KMS-11 (cell line): ENCODE results near the gene ARHGEF19.

ENCODE experiments used
- H2AFZ ChIP-seq: fragments of 200-600 bp; sonication (generic); 2 replicates; pipeline ENCODE4 v1.6.1; 2016; ENCODE audit warnings: antibody characterized with exemption, mixed run types, low read depth
- H3K27ac ChIP-seq: fragments of 200-600 bp; sonication (generic); 2 replicates; pipeline ENCODE4 v1.6.1; 2016; ENCODE audit warnings: mild to moderate bottlenecking, mixed run types
- H3K27me3 ChIP-seq: fragments of 200-600 bp; sonication (generic); 2 replicates; pipeline ENCODE4 v1.6.1; 2017; ENCODE audit warnings: mild to moderate bottlenecking, low read depth, mixed run types, moderate library complexity; ENCODE audit not compliant: insufficient read depth
- H3K36me3 ChIP-seq: fragments of 200-600 bp; sonication (generic); 2 replicates; pipeline ENCODE4 v1.6.1; 2017; ENCODE audit warnings: mild to moderate bottlenecking, mixed run types; ENCODE audit not compliant: insufficient read depth
- H3K4me1 ChIP-seq: fragments of 200-600 bp; sonication (generic); 2 replicates; pipeline ENCODE4 v1.6.1; 2016; ENCODE audit warnings: mild to moderate bottlenecking, low read depth, mixed run types; ENCODE audit not compliant: poor library complexity, severe bottlenecking
- H3K4me2 ChIP-seq: fragments of 200-600 bp; sonication (generic); 2 replicates; pipeline ENCODE4 v1.7.0; 2016; ENCODE audit warnings: mild to moderate bottlenecking, mixed run types
- H3K4me3 ChIP-seq: fragments of 200-600 bp; sonication (generic); IDR thresholded peaks from 2 replicates; pipeline ENCODE4 v1.6.1; 2017; ENCODE audit warnings: low read depth, low read length, mixed read lengths; ENCODE audit not compliant: insufficient read depth
- H3K79me2 ChIP-seq: fragments of 200-600 bp; sonication (generic); 2 replicates; pipeline ENCODE4 v1.6.1; 2016; ENCODE audit warnings: low read depth, mixed run types; ENCODE audit not compliant: insufficient read depth
- H3K9ac ChIP-seq: fragments of 200-600 bp; sonication (generic); 2 replicates; pipeline ENCODE4 v1.6.1; 2016; ENCODE audit warnings: mild to moderate bottlenecking, mixed run types
- H4K20me1 ChIP-seq: fragments of 200-600 bp; sonication (generic); 2 replicates; pipeline ENCODE4 v1.6.1; 2016; ENCODE audit warnings: mild to moderate bottlenecking, mixed run types; ENCODE audit not compliant: insufficient read depth
- TF ChIP-seq, protein P1 (sequence below): fragments of 200-600 bp; sonication (generic); conservative IDR thresholded peaks from 2 replicates; pipeline ENCODE4 v1.6.1; 2017; ENCODE audit warnings: low read depth, mild to moderate bottlenecking, antibody characterized with exemption, low read length, moderate library complexity, mixed read lengths

ARHGEF19 gene

DNA sequence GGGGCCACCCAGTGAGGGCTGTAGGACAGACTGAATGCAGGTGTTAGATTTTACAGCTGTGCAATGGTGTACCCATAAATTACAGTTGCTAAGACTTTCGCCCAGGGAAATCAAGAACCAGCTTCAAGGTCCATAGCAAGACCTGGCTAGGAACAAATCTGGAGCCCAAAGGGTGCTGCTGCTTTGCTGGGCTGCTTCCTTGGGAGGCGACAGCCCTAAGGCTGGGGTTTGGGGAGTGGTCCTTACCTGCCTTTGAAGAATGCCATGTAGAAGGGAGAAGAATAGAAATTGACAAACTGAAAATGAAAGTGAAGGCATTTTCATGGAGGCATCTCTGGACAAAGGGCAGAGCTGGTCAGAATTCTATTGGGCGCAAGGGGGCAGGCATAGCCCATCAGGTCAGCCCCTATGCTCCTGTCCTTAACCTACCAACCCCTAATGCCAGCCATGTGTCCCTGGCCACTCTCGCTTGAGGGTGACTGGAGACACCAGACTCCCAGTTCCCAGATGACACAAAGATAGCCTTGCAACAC, 7.6 kb upstream of the ARHGEF19 start:
- TF ChIP-seq, protein P1, sequence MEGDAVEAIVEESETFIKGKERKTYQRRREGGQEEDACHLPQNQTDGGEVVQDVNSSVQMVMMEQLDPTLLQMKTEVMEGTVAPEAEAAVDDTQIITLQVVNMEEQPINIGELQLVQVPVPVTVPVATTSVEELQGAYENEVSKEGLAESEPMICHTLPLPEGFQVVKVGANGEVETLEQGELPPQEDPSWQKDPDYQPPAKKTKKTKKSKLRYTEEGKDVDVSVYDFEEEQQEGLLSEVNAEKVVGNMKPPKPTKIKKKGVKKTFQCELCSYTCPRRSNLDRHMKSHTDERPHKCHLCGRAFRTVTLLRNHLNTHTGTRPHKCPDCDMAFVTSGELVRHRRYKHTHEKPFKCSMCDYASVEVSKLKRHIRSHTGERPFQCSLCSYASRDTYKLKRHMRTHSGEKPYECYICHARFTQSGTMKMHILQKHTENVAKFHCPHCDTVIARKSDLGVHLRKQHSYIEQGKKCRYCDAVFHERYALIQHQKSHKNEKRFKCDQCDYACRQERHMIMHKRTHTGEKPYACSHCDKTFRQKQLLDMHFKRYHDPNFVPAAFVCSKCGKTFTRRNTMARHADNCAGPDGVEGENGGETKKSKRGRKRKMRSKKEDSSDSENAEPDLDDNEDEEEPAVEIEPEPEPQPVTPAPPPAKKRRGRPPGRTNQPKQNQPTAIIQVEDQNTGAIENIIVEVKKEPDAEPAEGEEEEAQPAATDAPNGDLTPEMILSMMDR: no peak
- no peak overlapping the region for H3K4me2 ChIP-seq
- H3K4me1 ChIP-seq: peaks cover 22% of the 10 kb centered on the region
- H3K36me3 ChIP-seq: no peaks in the 10 kb centered on the region
- no peak overlapping the region for H3K9ac ChIP-seq
- no peak overlapping the region for H2AFZ ChIP-seq
- H3K79me2 ChIP-seq: no peaks in the 10 kb centered on the region
- H4K20me1 ChIP-seq: no peaks in the 10 kb centered on the region
- no peaks in the 10 kb centered on the region for H3K27me3 ChIP-seq
- H3K27ac ChIP-seq: no peak overlapping the region
- no peak overlapping the region for H3K4me3 ChIP-seq

DNA sequence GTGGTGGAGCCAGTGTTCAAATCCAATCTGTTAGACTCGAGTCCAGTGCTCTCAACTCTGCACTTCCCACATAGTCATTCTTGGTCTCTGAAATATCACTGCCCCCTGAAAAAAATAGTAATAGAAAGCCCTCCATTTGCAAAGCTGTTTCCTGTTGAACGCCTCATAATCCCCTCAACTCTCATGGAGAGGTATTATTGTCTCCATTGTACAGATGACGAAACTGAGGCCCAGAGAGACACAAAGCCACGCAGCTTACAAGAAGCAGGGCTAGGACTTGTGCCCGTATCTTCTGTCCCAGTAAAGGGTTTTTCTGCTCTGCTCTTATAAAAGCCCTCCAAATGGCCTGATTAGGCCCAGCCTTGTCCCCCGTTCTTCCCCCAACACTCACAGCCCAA, 6.2 kb upstream of the ARHGEF19 start:
- no peak overlapping the region for H3K4me3 ChIP-seq
- no peaks in the 10 kb centered on the region for H3K27me3 ChIP-seq
- no peak overlapping the region for H2AFZ ChIP-seq
- H4K20me1 ChIP-seq: no peaks in the 10 kb centered on the region
- H3K36me3 ChIP-seq: no peaks in the 10 kb centered on the region
- H3K9ac ChIP-seq: no peak overlapping the region
- H3K27ac ChIP-seq: no peak overlapping the region
- peaks cover 22% of the 10 kb centered on the region for H3K4me1 ChIP-seq
- H3K79me2 ChIP-seq: no peaks in the 10 kb centered on the region
- H3K4me2 ChIP-seq: no peak overlapping the region
- TF ChIP-seq, protein P1: no peak

DNA sequence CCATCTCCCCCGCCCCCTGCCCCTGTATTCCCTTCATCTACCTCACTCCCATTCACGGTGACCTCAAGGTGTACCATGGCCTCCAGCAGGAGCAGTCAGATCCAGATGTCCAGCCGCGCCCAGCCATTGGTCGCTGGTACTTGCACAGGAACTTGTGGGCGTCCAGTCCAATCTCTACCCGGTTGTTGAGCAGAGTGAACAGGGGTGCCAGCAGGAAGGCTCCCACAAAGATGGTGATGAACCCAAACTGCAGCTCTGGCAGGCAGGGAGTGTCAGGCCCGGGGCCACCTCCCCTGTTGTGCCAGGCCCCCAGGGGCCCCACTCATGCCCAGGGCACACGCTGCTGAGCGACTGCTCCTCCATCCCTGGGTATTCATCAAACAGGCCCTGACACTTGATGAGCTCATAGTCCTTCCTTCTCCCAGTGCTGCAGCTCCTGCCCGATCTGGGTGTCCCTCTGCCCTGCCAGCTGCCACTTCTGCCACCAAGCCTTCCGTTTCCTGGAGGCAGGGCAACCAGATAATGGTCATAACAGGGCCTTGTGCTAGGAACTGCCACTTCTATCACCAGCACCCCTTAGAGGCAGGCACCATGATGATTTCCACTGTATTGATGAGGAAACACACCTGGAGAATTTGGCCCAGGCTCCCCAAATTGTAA, 5.7 kb upstream of the ARHGEF19 start:
- no peaks in the 10 kb centered on the region for H3K27me3 ChIP-seq
- peaks cover 22% of the 10 kb centered on the region for H3K4me1 ChIP-seq
- no peaks in the 10 kb centered on the region for H3K79me2 ChIP-seq
- H3K27ac ChIP-seq: no peak overlapping the region
- H3K4me3 ChIP-seq: peak overlapping the region; percentile 13
- no peaks in the 10 kb centered on the region for H4K20me1 ChIP-seq
- no peak overlapping the region for H3K9ac ChIP-seq
- H3K4me2 ChIP-seq: peak overlapping the region; percentile 36
- H2AFZ ChIP-seq: peak overlapping the region; percentile 52; the same call in 1 of the 2 replicates
- TF ChIP-seq, protein P1: no peak
- H3K36me3 ChIP-seq: no peaks in the 10 kb centered on the region

DNA sequence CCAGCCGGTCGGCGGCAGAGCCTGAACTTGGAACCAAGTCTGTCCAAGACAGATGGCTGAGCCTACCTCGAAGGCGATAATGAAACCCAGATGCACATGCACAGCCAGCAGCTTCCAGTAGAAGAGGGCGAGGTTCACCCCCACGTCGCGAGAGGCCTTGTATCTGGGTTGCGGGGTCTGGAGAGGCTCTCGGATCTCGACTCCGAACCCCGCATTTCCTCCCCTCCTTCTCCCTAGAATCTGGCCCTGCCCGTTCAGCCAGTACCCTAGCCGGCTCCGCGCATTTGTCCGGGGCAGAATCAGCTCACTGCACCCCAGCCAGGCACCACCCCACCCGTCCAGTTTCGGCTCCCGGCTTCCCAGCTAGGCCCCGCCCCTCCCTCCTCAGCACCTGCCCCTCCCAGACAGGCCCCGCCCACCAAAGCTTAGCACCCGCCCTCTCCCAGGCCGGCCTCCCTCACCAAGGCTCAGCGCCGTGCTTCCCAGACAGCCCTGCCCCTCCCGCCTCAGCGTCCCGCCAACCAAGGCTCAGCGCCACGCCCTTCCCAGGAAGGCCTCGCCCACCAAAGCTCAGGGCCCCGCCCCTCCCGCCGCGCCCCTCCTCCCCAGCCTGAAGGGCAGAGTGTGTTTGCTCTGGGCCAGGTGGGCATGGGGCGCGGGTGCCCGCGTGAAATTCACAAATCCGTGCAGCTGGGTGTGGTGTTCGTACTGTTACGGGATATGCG, 4.8 kb upstream of the ARHGEF19 start:
- TF ChIP-seq, protein P1: no peak
- H4K20me1 ChIP-seq: no peaks in the 10 kb centered on the region
- no peaks in the 10 kb centered on the region for H3K27me3 ChIP-seq
- peak overlapping the region; percentile 83 for H2AFZ ChIP-seq
- peak overlapping the region; percentile 52 for H3K4me3 ChIP-seq
- H3K4me1 ChIP-seq: peaks cover 22% of the 10 kb centered on the region
- peak overlapping the region; percentile 90 for H3K4me2 ChIP-seq
- no peaks in the 10 kb centered on the region for H3K36me3 ChIP-seq
- no peaks in the 10 kb centered on the region for H3K79me2 ChIP-seq
- H3K9ac ChIP-seq: peak overlapping the region; percentile 37; the same call in 1 of the 2 replicates
- peak overlapping the region; percentile 32; the same call in 1 of the 2 replicates for H3K27ac ChIP-seq
